Peyer's patch (tissue), 4 donors: ENCODE data around the gene TEX13D. TPM values are rescaled to one million over a fixed set of nuclear protein-coding genes. Genes with fewer than 3 reads are reported as not detected.
"Not testable (repeated sequence)": the region's sequence is repeated elsewhere in the genome, so short reads cannot be mapped to it uniquely, and the experiment has no call there.

ENCODE experiments used
- DNase-seq, 3 donors: peaks; one replicate each; pipeline ENCODE4 v3.0.0-alpha.2; 2017 to 2019
- H3K27ac ChIP-seq, 4 donors: fragments of 200-600 bp; sonication (generic); one replicate each; pipeline ENCODE4 v1.5.1; 2016 to 2019
- H3K27me3 ChIP-seq, 2 donors: fragments of 200-600 bp; sonication (generic); one replicate each; pipeline ENCODE4 v1.5.1; 2019
- H3K36me3 ChIP-seq, 3 donors: fragments of 200-600 bp; sonication (generic); one replicate each; pipeline ENCODE4 v1.5.1; 2016 to 2019
- H3K4me1 ChIP-seq, 4 donors: fragments of 200-600 bp; sonication (generic); one replicate each; pipeline ENCODE4 v1.5.1; 2016 to 2019
- H3K4me3 ChIP-seq, 4 donors: fragments of 200-600 bp; sonication (generic); 1 replicate in 3 of 4; 2 replicates in 1 of 4; pipeline ENCODE4 v1.5.1; 2016 to 2019; ENCODE audit warnings: mild to moderate bottlenecking in 1 of 4
- H3K9me3 ChIP-seq, 4 donors: fragments of 200-600 bp; sonication (generic); one replicate each; pipeline ENCODE4 v1.5.1; 2016 to 2019; ENCODE audit warnings: mild to moderate bottlenecking in 1 of 4
- CTCF ChIP-seq, 6 experiments: fragments of 450-650 bp in 4 of 6; fragments of 200-600 bp in 2 of 6; sonication (generic) in 1 of 6; IDR thresholded peaks; one replicate each; pipeline ENCODE4 v1.5.1; 2017 to 2019; ENCODE audit warnings: antibody characterized with exemption in 6 of 6, mild to moderate bottlenecking in 3 of 6, moderate library complexity in 1 of 6
- POLR2A ChIP-seq, 2 donors: fragments of 450-650 bp; IDR thresholded peaks; one replicate each; pipeline ENCODE4 v1.5.1; 2017; ENCODE audit warnings: antibody characterized with exemption in 2 of 2, mild to moderate bottlenecking in 2 of 2, moderate library complexity in 2 of 2
- total RNA-seq, 4 donors: library from RNA; depleted of rRNA; stranded (reverse); fragments of >200 nt; gene quantifications; one replicate each; pipeline ENCODE4 v1.1.0, GENCODE V29; 2016

The TEX13D gene
- total RNA-seq, 4 donors from 2014 or later, result not detected

- H3K9me3 ChIP-seq, result no peaks in the 10 kb centered on the region
- DNase-seq, result no peak
- no peak overlapping the region for H3K4me3 ChIP-seq
- no peaks in the 10 kb centered on the region for H3K36me3 ChIP-seq
- H3K27ac ChIP-seq, result no peak overlapping the region
- no peaks in the 10 kb centered on the region for H3K27me3 ChIP-seq
- H3K4me1 ChIP-seq, result no peaks in the 10 kb centered on the region
- TF ChIP-seq CTCF (IDR thresholded peaks at IDR 0.05), result no peak
- no peak for TF ChIP-seq POLR2A (IDR thresholded peaks at IDR 0.05)
Observed at GRCh38 chrX:124325732-124326131, 6.7 kb upstream of the TEX13D start.

- DNase-seq, result no peak
- Histone ChIP-seq H3K4me3 (no peak overlapping the region), H3K27me3 (no peaks in the 10 kb centered on the region), H3K27ac (no peak overlapping the region), H3K4me1 (no peaks in the 10 kb centered on the region), H3K9me3 (no peaks in the 10 kb centered on the region), H3K36me3 (no peaks in the 10 kb centered on the region)
- TF ChIP-seq CTCF (IDR thresholded peaks at IDR 0.05) (no peak), POLR2A (IDR thresholded peaks at IDR 0.05) (no peak)
Observed at GRCh38 chrX:124328765-124329164, 3.7 kb upstream of the TEX13D start.

- Histone ChIP-seq H3K36me3 (no peaks in the 10 kb centered on the region), H3K9me3 (no peaks in the 10 kb centered on the region), H3K27me3 (no peaks in the 10 kb centered on the region), H3K27ac (no peak overlapping the region), H3K4me3 (no peak overlapping the region), H3K4me1 (no peaks in the 10 kb centered on the region)
- DNase-seq, result no peak
- TF ChIP-seq POLR2A (IDR thresholded peaks at IDR 0.05), result no peak
- TF ChIP-seq CTCF (IDR thresholded peaks at IDR 0.05), result no peak
Observed at GRCh38 chrX:124333862-124334261, 1.4 kb downstream of the TEX13D start.

GRCh38 chrX:124334555-124334954 lies 2.1 kb downstream of the TEX13D start:
- not testable (repeated sequence) for H3K27ac ChIP-seq, H3K4me3 ChIP-seq, DNase-seq, H3K27me3 ChIP-seq, H3K9me3 ChIP-seq, H3K4me1 ChIP-seq, H3K36me3 ChIP-seq

GRCh38 chrX:124335598-124335997 lies 3.1 kb downstream of the TEX13D start:
- Histone ChIP-seq H3K27me3 (no peaks in the 10 kb centered on the region), H3K4me1 (no peaks in the 10 kb centered on the region), H3K9me3 (no peaks in the 10 kb centered on the region), H3K36me3 (no peaks in the 10 kb centered on the region), H3K27ac (no peak overlapping the region), H3K4me3 (no peak overlapping the region)
- no peak for DNase-seq
- TF ChIP-seq CTCF (IDR thresholded peaks at IDR 0.05) (no peak), POLR2A (IDR thresholded peaks at IDR 0.05) (no peak)

GRCh38 chrX:124337916-124338315 lies 5.5 kb downstream of the TEX13D start:
- Histone ChIP-seq H3K4me1 (no peaks in the 10 kb centered on the region), H3K36me3 (no peaks in the 10 kb centered on the region), H3K9me3 (no peaks in the 10 kb centered on the region), H3K27me3 (no peaks in the 10 kb centered on the region), H3K4me3 (no peak overlapping the region), H3K27ac (no peak overlapping the region)
- no peak for DNase-seq
- TF ChIP-seq CTCF (IDR thresholded peaks at IDR 0.05) (no peak), POLR2A (IDR thresholded peaks at IDR 0.05) (no peak)
